HFFc6 (cell line): ENCODE results near the gene ADAMTS17. TPM values are rescaled to one million over a fixed set of nuclear protein-coding genes. Genes with fewer than 3 reads are reported as not detected.

Source experiments
- DNase-seq: peaks from one replicate; pipeline ENCODE4 v3.0.0-alpha.2; 2018
- H3K27ac Mint-ChIP-seq: 2 replicates; pipeline ENCODE4 v1.8.0; 2020; ENCODE audit warnings: mild to moderate bottlenecking, mixed read lengths
- H3K27me3 Mint-ChIP-seq: 2 replicates; pipeline ENCODE4 v1.8.0; 2021; ENCODE audit warnings: mild to moderate bottlenecking, moderate library complexity, mixed read lengths; ENCODE audit not compliant: insufficient read depth
- H3K36me3 Mint-ChIP-seq: 2 replicates; pipeline ENCODE4 v1.8.0; 2021; ENCODE audit warnings: low read depth, mixed read lengths
- H3K4me1 Mint-ChIP-seq: 2 replicates; pipeline ENCODE4 v1.8.0; 2020; ENCODE audit warnings: low read depth, mixed read lengths
- H3K4me3 Mint-ChIP-seq: 2 replicates; pipeline ENCODE4 v1.8.0; 2020; ENCODE audit warnings: mild to moderate bottlenecking, moderate library complexity, mixed read lengths
- H3K9me3 Mint-ChIP-seq: 2 replicates; pipeline ENCODE4 v1.8.0; 2020; ENCODE audit warnings: mild to moderate bottlenecking, mixed read lengths
- total RNA-seq, 6 experiments: library from RNA; stranded (reverse); fragmentation: NEBNext Ultra II Directional; extraction: Animal tissue kit (Norgen Biotek cat#: 25700); gene quantifications; 2 replicates in 1 of 6; 3 replicates in 5 of 6; pipeline ENCODE4 v1.2.3, GENCODE V29; 2021
- TF ChIP-seq, protein P1 (sequence below): fragments of 200-600 bp; sonication (generic); IDR thresholded peaks from 2 replicates; pipeline ENCODE4 v1.5.0; 2021; ENCODE audit warnings: antibody characterized with exemption, mild to moderate bottlenecking

Gene ADAMTS17
- total RNA-seq, 6 experiments from 2014 or later, result not detected

DNA sequence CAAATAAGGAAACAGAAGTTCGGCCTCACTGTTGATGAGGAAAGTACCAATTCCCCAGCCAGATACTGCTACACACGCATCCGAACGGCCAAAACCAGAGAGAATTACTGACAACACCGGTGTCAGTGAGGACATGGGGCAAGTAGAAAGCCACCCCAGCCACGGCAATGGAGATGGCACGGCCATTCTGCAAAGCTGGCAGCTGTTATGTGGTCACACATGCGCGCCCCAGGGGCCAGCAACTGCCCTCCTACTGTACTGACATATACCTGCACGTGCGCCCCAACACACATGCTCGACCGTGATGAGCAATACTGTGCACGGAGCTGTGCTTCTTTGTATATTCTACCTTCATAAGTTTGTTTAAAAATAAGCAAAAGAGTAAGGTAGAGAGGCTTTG is 217.4 kb downstream of the ADAMTS17 start:
- H3K4me3 Mint-ChIP-seq, result no peak overlapping the region
- no peak for DNase-seq
- H3K27me3 Mint-ChIP-seq, result peaks cover 1% of the 10 kb centered on the region
- TF ChIP-seq, protein P1, sequence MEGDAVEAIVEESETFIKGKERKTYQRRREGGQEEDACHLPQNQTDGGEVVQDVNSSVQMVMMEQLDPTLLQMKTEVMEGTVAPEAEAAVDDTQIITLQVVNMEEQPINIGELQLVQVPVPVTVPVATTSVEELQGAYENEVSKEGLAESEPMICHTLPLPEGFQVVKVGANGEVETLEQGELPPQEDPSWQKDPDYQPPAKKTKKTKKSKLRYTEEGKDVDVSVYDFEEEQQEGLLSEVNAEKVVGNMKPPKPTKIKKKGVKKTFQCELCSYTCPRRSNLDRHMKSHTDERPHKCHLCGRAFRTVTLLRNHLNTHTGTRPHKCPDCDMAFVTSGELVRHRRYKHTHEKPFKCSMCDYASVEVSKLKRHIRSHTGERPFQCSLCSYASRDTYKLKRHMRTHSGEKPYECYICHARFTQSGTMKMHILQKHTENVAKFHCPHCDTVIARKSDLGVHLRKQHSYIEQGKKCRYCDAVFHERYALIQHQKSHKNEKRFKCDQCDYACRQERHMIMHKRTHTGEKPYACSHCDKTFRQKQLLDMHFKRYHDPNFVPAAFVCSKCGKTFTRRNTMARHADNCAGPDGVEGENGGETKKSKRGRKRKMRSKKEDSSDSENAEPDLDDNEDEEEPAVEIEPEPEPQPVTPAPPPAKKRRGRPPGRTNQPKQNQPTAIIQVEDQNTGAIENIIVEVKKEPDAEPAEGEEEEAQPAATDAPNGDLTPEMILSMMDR, result no peak
- no peaks in the 10 kb centered on the region; the same call in 1 of the 2 replicates for H3K4me1 Mint-ChIP-seq
- peaks cover 67% of the 10 kb centered on the region for H3K9me3 Mint-ChIP-seq
- H3K36me3 Mint-ChIP-seq, result peaks cover 5% of the 10 kb centered on the region; the same call in 1 of the 2 replicates
- no peak overlapping the region for H3K27ac Mint-ChIP-seq

GRCh38 chr15:100123611-100124010 is 218.2 kb downstream of the ADAMTS17 start:
- TF ChIP-seq, protein P1, result no peak
- no peak for DNase-seq
- Mint-ChIP-seq H3K27me3 (peaks cover 1% of the 10 kb centered on the region), H3K36me3 (peaks cover 5% of the 10 kb centered on the region; the same call in 1 of the 2 replicates), H3K4me3 (peak overlapping the region; percentile 38; the same call in 1 of the 2 replicates), H3K4me1 (no peaks in the 10 kb centered on the region; the same call in 1 of the 2 replicates), H3K27ac (no peak overlapping the region), H3K9me3 (peaks cover 68% of the 10 kb centered on the region)

GRCh38 chr15:100121285-100121684 is 220.5 kb downstream of the ADAMTS17 start:
- H3K4me3 Mint-ChIP-seq, result no peak overlapping the region
- peaks cover 63% of the 10 kb centered on the region for H3K9me3 Mint-ChIP-seq
- DNase-seq, result no peak
- peaks cover 5% of the 10 kb centered on the region; the same call in 1 of the 2 replicates for H3K36me3 Mint-ChIP-seq
- H3K4me1 Mint-ChIP-seq, result no peaks in the 10 kb centered on the region; the same call in 1 of the 2 replicates
- TF ChIP-seq, protein P1, result no peak
- no peak overlapping the region for H3K27ac Mint-ChIP-seq
- H3K27me3 Mint-ChIP-seq, result peaks cover 1% of the 10 kb centered on the region

DNA sequence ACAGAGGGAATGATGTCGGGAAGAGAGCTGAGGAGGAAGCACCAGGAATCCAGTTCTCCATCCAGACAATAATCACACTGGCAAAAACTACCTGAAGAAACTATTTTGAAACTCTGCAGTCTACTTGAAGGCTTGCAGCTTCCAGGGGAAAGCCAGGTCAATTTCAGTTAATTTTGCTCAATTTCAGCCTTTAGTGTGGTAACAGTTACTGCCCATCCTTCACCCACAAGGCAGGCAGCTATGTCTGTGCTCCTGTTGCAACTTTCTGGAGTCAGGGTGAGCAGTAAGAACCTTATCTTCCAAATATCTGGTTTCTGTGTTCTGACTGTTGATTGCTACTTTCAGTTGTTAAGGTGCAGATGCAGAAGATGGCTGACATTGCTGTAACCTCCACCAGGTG is 221.7 kb downstream of the ADAMTS17 start:
- H3K27me3 Mint-ChIP-seq, result peaks cover 3% of the 10 kb centered on the region
- peaks cover 5% of the 10 kb centered on the region; the same call in 1 of the 2 replicates for H3K36me3 Mint-ChIP-seq
- no peak overlapping the region for H3K4me3 Mint-ChIP-seq
- no peaks in the 10 kb centered on the region; the same call in 1 of the 2 replicates for H3K4me1 Mint-ChIP-seq
- H3K9me3 Mint-ChIP-seq, result peaks cover 63% of the 10 kb centered on the region
- TF ChIP-seq, protein P1, result no peak
- DNase-seq, result no peak
- no peak overlapping the region for H3K27ac Mint-ChIP-seq

- Mint-ChIP-seq H3K9me3 (peaks cover 64% of the 10 kb centered on the region), H3K4me1 (peaks cover 7% of the 10 kb centered on the region; the same call in 1 of the 2 replicates), H3K27me3 (peaks cover 9% of the 10 kb centered on the region), H3K27ac (no peak overlapping the region), H3K4me3 (no peak overlapping the region), H3K36me3 (peaks cover 5% of the 10 kb centered on the region; the same call in 1 of the 2 replicates)
- TF ChIP-seq, protein P1, result no peak
- DNase-seq, result no peak
Observed at GRCh38 chr15:100118546-100118945, 223.2 kb downstream of the ADAMTS17 start.
